HL-60 (cell line): Measurements from ENCODE around the gene SLC40A1.

ENCODE experiments used
- DNase-seq, 2 experiments: peaks; one replicate each; pipeline ENCODE4 v3.0.0-alpha.2; 2010 to 2020; ENCODE audit warnings: low read depth in 1 of 2, low spot score in 1 of 2
- H3K27ac ChIP-seq: fragments of 250-450 bp; sonication (Bioruptor Pico); replicated peaks from 2 replicates; pipeline ENCODE4 v1.5.1; 2020; ENCODE audit warnings: mild to moderate bottlenecking, moderate library complexity
- H3K27me3 ChIP-seq: fragments of 250-450 bp; sonication (Bioruptor Pico); 2 replicates; pipeline ENCODE4 v1.5.1; 2021; ENCODE audit warnings: mild to moderate bottlenecking, moderate library complexity; ENCODE audit not compliant: insufficient read depth, poor library complexity, severe bottlenecking
- H3K4me3 ChIP-seq: replicated peaks from 2 replicates; pipeline ENCODE4 v1.5.1; 2011; ENCODE audit warnings: mild to moderate bottlenecking, control low read depth, low read length; ENCODE audit not compliant: insufficient read depth
- GABPA ChIP-seq: IDR thresholded peaks from 2 replicates; pipeline ENCODE4 v1.6.1; 2012; ENCODE audit warnings: low read depth
- POLR2AphosphoS5 ChIP-seq: IDR thresholded peaks from 2 replicates; pipeline ENCODE4 v1.6.1; 2012; ENCODE audit warnings: low read depth
- SPI1 ChIP-seq: IDR thresholded peaks from 2 replicates; pipeline ENCODE4 v1.6.1; 2012; ENCODE audit warnings: low read depth, mild to moderate bottlenecking, borderline replicate concordance
- TF ChIP-seq, protein P1 (sequence below): IDR thresholded peaks from one replicate; pipeline ENCODE4 v1.5.1; 2011; ENCODE audit warnings: low read length, control low read depth, inconsistent platforms; ENCODE audit not compliant: insufficient read depth
- TF ChIP-seq, protein P2 (sequence below): IDR thresholded peaks from 2 replicates; pipeline ENCODE4 v1.6.1; 2012; ENCODE audit warnings: low read depth; ENCODE audit not compliant: insufficient replicate concordance

SLC40A1 gene

DNA sequence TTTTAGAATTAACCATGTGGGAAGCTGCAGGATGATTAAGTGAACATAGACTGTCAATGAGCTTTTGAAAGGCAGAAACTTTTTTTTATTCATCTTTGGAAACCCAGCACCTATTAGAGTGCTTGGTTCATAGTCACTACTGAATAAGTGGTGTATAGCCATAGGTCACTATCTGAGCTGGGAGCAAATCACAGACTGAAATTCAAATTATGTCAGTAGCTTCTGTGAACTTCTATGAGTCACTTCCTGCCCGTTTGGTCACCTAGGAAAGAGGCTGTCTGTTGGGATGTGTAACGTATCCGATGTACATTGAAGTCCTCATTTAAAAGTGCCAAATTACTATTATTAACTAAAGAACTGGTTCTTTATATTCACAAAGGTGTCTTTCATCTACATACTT is 20.5 kb upstream of the SLC40A1 start:
- Histone ChIP-seq H3K27me3 (no peaks in the 10 kb centered on the region), H3K4me3 (no peak overlapping the region), H3K27ac (no peak overlapping the region)
- DNase-seq = no peak
- TF ChIP-seq SPI1 (no peak), GABPA (no peak)
- TF ChIP-seq, protein P1, sequence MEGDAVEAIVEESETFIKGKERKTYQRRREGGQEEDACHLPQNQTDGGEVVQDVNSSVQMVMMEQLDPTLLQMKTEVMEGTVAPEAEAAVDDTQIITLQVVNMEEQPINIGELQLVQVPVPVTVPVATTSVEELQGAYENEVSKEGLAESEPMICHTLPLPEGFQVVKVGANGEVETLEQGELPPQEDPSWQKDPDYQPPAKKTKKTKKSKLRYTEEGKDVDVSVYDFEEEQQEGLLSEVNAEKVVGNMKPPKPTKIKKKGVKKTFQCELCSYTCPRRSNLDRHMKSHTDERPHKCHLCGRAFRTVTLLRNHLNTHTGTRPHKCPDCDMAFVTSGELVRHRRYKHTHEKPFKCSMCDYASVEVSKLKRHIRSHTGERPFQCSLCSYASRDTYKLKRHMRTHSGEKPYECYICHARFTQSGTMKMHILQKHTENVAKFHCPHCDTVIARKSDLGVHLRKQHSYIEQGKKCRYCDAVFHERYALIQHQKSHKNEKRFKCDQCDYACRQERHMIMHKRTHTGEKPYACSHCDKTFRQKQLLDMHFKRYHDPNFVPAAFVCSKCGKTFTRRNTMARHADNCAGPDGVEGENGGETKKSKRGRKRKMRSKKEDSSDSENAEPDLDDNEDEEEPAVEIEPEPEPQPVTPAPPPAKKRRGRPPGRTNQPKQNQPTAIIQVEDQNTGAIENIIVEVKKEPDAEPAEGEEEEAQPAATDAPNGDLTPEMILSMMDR = no peak
- TF ChIP-seq, protein P2, sequence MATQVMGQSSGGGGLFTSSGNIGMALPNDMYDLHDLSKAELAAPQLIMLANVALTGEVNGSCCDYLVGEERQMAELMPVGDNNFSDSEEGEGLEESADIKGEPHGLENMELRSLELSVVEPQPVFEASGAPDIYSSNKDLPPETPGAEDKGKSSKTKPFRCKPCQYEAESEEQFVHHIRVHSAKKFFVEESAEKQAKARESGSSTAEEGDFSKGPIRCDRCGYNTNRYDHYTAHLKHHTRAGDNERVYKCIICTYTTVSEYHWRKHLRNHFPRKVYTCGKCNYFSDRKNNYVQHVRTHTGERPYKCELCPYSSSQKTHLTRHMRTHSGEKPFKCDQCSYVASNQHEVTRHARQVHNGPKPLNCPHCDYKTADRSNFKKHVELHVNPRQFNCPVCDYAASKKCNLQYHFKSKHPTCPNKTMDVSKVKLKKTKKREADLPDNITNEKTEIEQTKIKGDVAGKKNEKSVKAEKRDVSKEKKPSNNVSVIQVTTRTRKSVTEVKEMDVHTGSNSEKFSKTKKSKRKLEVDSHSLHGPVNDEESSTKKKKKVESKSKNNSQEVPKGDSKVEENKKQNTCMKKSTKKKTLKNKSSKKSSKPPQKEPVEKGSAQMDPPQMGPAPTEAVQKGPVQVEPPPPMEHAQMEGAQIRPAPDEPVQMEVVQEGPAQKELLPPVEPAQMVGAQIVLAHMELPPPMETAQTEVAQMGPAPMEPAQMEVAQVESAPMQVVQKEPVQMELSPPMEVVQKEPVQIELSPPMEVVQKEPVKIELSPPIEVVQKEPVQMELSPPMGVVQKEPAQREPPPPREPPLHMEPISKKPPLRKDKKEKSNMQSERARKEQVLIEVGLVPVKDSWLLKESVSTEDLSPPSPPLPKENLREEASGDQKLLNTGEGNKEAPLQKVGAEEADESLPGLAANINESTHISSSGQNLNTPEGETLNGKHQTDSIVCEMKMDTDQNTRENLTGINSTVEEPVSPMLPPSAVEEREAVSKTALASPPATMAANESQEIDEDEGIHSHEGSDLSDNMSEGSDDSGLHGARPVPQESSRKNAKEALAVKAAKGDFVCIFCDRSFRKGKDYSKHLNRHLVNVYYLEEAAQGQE = no peak

DNA sequence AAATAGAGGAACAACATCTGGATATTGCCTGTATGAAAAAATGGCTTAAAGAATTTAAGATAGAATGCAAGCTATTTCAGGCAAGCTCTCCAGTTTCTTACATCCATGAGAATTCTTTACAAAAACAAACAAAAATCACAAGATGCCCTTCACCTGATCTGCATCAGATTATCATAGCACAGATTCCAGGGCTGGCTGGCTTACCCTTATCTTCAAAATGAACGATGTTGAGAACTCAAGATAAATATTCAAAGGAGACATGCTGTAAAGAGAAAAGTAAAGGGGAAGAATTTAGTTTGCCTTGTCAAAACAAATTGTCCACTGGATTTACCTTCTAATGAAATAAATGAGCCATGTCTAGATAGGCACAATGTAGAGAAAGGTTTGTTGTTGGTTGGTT is 18.7 kb upstream of the SLC40A1 start:
- Histone ChIP-seq H3K27me3 (no peaks in the 10 kb centered on the region), H3K27ac (no peak overlapping the region), H3K4me3 (no peak overlapping the region)
- no peak for TF ChIP-seq POLR2AphosphoS5
- TF ChIP-seq SPI1 = no peak
- no peak for TF ChIP-seq GABPA
- TF ChIP-seq, protein P1 = no peak
- TF ChIP-seq, protein P2 = no peak
- no peak for DNase-seq

DNA sequence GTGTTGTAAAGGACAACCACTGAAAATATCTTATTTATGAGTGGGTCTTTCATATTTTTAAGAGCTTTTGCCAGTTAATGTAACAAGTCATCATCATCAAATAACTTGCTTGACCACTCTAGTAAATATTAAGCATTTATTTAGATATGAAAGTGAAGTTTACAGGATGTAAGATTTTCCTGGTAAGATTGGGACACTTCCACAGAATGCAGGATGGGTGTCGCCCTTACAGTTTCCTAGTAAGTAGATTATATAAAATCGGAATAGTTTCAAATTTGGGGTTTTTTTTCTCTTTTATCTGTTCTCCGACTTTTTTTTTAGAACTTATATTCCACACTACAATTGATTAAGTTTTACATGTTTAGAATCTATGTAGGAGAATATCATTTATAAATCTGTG is 14.8 kb upstream of the SLC40A1 start:
- Histone ChIP-seq H3K27ac (no peak overlapping the region), H3K27me3 (no peaks in the 10 kb centered on the region), H3K4me3 (no peak overlapping the region)
- DNase-seq = no peak
- TF ChIP-seq POLR2AphosphoS5 = no peak
- TF ChIP-seq, protein P2 = no peak
- TF ChIP-seq SPI1 = no peak
- no peak for TF ChIP-seq GABPA
- TF ChIP-seq, protein P1 = no peak
